ENCODE results near the gene TTC39C.

DNA sequence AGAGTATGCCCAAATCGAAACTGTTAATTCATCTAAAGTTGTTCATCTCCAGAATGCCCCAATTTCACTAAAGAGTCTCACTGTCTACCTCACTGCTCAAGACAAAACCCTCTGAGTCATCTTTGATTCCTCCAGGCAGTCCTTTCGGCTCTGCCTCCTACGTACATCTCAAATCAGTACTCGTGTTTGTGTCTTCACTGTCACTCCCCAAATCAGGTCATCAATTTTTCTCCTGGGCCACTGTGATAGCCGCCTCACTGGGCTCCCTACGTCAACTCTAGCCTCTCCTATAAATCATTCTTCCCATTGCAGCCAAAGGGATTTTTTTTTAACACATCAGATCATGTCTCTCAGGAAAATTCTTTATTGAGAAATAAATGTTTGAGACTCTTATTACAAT is 42.1 kb upstream of the TTC39C start:
- TF ChIP-seq, protein P1, sequence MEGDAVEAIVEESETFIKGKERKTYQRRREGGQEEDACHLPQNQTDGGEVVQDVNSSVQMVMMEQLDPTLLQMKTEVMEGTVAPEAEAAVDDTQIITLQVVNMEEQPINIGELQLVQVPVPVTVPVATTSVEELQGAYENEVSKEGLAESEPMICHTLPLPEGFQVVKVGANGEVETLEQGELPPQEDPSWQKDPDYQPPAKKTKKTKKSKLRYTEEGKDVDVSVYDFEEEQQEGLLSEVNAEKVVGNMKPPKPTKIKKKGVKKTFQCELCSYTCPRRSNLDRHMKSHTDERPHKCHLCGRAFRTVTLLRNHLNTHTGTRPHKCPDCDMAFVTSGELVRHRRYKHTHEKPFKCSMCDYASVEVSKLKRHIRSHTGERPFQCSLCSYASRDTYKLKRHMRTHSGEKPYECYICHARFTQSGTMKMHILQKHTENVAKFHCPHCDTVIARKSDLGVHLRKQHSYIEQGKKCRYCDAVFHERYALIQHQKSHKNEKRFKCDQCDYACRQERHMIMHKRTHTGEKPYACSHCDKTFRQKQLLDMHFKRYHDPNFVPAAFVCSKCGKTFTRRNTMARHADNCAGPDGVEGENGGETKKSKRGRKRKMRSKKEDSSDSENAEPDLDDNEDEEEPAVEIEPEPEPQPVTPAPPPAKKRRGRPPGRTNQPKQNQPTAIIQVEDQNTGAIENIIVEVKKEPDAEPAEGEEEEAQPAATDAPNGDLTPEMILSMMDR (IDR thresholded peaks at IDR 0.05; ENCODE audit: insufficient read depth, low read depth, low read length): no peak
- no peak for TF ChIP-seq EZH2 (IDR thresholded peaks at IDR 0.05; ENCODE audit: insufficient read depth, low read length)

All from astrocyte (in vitro differentiated cells and primary cell).